ENCODE results near the gene HCN4. TPM values are rescaled to one million over a fixed set of nuclear protein-coding genes. Genes with fewer than 3 reads are reported as not detected.

Gene HCN4
- total and polyA plus RNA-seq, 8 donors, result 0.03 to 1.7 (median 0.18) TPM; not detected in 3

GRCh38 chr15:73398861-73399260 lies 30.1 kb upstream of the HCN4 start:
- no peak overlapping the region for H3K27ac ChIP-seq
- H3K36me3 ChIP-seq, result no peaks in the 10 kb centered on the region
- H3K9me3 ChIP-seq, result no peaks in the 10 kb centered on the region
- WGBS, 5 donors, result 78 to 90% (median 82%) methylated on average over 4 of the region's 4 CpGs
- DNase-seq, result no peak
- no peaks in the 10 kb centered on the region for H3K4me1 ChIP-seq
- TF ChIP-seq POLR2A (IDR thresholded peaks at IDR 0.05), result no peak
- TF ChIP-seq EP300 (IDR thresholded peaks at IDR 0.05), result no peak
- TF ChIP-seq POLR2AphosphoS5 (IDR thresholded peaks at IDR 0.05), result no peak
- TF ChIP-seq, protein P1, sequence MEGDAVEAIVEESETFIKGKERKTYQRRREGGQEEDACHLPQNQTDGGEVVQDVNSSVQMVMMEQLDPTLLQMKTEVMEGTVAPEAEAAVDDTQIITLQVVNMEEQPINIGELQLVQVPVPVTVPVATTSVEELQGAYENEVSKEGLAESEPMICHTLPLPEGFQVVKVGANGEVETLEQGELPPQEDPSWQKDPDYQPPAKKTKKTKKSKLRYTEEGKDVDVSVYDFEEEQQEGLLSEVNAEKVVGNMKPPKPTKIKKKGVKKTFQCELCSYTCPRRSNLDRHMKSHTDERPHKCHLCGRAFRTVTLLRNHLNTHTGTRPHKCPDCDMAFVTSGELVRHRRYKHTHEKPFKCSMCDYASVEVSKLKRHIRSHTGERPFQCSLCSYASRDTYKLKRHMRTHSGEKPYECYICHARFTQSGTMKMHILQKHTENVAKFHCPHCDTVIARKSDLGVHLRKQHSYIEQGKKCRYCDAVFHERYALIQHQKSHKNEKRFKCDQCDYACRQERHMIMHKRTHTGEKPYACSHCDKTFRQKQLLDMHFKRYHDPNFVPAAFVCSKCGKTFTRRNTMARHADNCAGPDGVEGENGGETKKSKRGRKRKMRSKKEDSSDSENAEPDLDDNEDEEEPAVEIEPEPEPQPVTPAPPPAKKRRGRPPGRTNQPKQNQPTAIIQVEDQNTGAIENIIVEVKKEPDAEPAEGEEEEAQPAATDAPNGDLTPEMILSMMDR (IDR thresholded peaks at IDR 0.05), result no peak
- H3K4me3 ChIP-seq, result no peak overlapping the region
- intact Hi-C loops (cut with DNase I; ENCODE audit: low total_unique reads), result no loop called here
- peaks cover 0 to 26% (median 2%) of the 10 kb centered on the region in 3 donors for H3K27me3 ChIP-seq

DNA sequence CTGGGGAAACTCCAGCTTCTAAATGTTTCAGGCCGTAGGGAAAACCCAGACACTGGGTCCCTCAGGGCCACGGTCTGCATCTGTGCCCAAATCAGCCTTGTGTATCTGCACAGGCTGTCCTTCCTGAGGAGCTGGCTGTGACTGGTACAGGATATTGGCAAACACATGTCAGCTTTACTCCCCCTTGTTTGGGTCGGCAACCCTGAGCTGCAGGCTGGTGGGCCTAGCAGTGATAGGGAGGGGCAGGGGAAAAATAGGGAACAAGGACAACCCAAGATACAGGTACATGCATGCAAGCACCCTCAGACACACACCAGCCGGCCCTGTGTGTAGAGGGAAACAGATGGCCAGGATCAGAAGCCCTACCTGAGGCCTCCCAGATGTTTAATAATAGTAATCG lies 28.7 kb upstream of the HCN4 start:
- peaks cover 0 to 36% (median 4%) of the 10 kb centered on the region in 3 donors for H3K27me3 ChIP-seq
- intact Hi-C loops (cut with DNase I; ENCODE audit: low total_unique reads), result no loop called here
- H3K36me3 ChIP-seq, result no peaks in the 10 kb centered on the region
- H3K4me3 ChIP-seq, result no peak overlapping the region
- 49 to 66% (median 58%) methylated on average over 4 to 5 of the region's 5 CpGs for WGBS, 5 donors
- H3K4me1 ChIP-seq, result no peaks in the 10 kb centered on the region
- no peaks in the 10 kb centered on the region for H3K9me3 ChIP-seq
- DNase-seq, result no peak
- no peak overlapping the region for H3K27ac ChIP-seq
- TF ChIP-seq, protein P1 (IDR thresholded peaks at IDR 0.05), result no peak
- TF ChIP-seq POLR2AphosphoS5 (IDR thresholded peaks at IDR 0.05) (no peak), POLR2A (IDR thresholded peaks at IDR 0.05) (no peak), EP300 (IDR thresholded peaks at IDR 0.05) (no peak)

- WGBS, 5 donors, result 83 to 94% (median 88%) methylated on average over 2 of the region's 2 CpGs
- no peak overlapping the region for H3K27ac ChIP-seq
- H3K27me3 ChIP-seq, result peaks cover 0 to 51% (median 4%) of the 10 kb centered on the region in 3 donors
- no peaks in the 10 kb centered on the region for H3K9me3 ChIP-seq
- H3K4me3 ChIP-seq, result no peak overlapping the region
- TF ChIP-seq EP300 (IDR thresholded peaks at IDR 0.05) (no peak), POLR2AphosphoS5 (IDR thresholded peaks at IDR 0.05) (no peak), POLR2A (IDR thresholded peaks at IDR 0.05) (no peak)
- TF ChIP-seq, protein P1 (IDR thresholded peaks at IDR 0.05), result no peak
- H3K4me1 ChIP-seq, result no peaks in the 10 kb centered on the region
- DNase-seq, result no peak
- no peaks in the 10 kb centered on the region for H3K36me3 ChIP-seq
- intact Hi-C loops (cut with DNase I; ENCODE audit: low total_unique reads), result no loop called here
These were observed 26.9 kb upstream of the HCN4 start for GRCh38 chr15:73395671-73396070.

DNA sequence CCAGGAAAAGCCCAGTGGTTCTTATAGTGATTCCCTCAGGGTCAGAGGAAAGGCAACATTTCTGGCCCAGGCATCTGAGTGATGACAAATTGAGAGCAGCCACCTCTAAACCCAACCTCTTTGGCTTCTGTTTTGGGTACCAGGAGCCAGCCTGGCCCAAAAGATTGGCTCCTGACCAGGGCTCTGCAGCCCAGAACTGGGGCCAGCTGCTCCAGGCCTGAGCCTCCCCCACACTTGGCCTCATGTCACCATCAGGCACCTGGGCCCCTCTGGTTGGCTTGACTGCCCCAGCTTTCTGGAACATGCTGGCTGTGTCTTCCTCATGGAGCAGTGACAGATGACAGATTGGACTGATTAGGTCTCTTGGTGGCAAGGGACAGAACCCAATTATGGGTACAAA lies 26.0 kb upstream of the HCN4 start:
- Histone ChIP-seq H3K27me3 (peaks cover 0 to 54% (median 4%) of the 10 kb centered on the region in 3 donors), H3K36me3 (no peaks in the 10 kb centered on the region), H3K9me3 (no peaks in the 10 kb centered on the region), H3K4me3 (no peak overlapping the region), H3K4me1 (no peaks in the 10 kb centered on the region), H3K27ac (no peak overlapping the region)
- intact Hi-C loops (cut with DNase I; ENCODE audit: low total_unique reads), result no loop called here
- TF ChIP-seq, protein P1 (IDR thresholded peaks at IDR 0.05), result no peak
- TF ChIP-seq POLR2A (IDR thresholded peaks at IDR 0.05), result no peak
- DNase-seq, result no peak
